HCT116 (cell line): ENCODE results near the gene TBX2. TPM values are rescaled to one million over a fixed set of nuclear protein-coding genes. Genes with fewer than 3 reads are reported as not detected.

Experiments
- ATAC-seq: fragments of 200-7000 bp; cut with Tn5 transposase; 2 replicates; pipeline ENCODE4 v1.9.1; 2020; ENCODE audit warnings: mild to moderate bottlenecking, moderate library complexity
- BruUV-seq: library from RNA; stranded (reverse); fragments of 400-500 nt; replicated peaks from 2 replicates; lab custom pipeline; 2021; lab: Mats Ljungman, UMichigan
- CTCF ChIA-PET: fragments of 300-600 bp; sonication (Branson Sonifier 250); formaldehyde crosslinking; loops from one replicate; lab custom pipeline; 2021; ENCODE audit warnings: antibody characterized with exemption; lab: Charles Lee
- POLR2A ChIA-PET: fragments of 300-600, 350-600 bp; sonication (Branson Sonifier 250); formaldehyde crosslinking; loops from one replicate; lab custom pipeline; 2021; ENCODE audit warnings: antibody characterized with exemption; lab: Charles Lee
- RAD21 ChIA-PET, 2 experiments: fragments of 300-600 bp; sonication (Branson Sonifier 250); formaldehyde crosslinking; loops; one replicate each; lab custom pipeline; 2023; ENCODE audit warnings: low total read pairs in 2 of 2; ENCODE audit not compliant: uncharacterized antibody in 2 of 2, unreplicated experiment in 2 of 2, low non-redundant PET in 1 of 2; lab: Charles Lee
- DNase-seq: peaks from one replicate; pipeline ENCODE4 v3.0.0-alpha.2; 2010; ENCODE audit warnings: low read depth, low spot score
- H2AFZ ChIP-seq: fragments of 200-600 bp; shearing (Covaris generic), sonication (generic); 2 replicates; pipeline ENCODE4 v1.6.1; 2017; ENCODE audit warnings: low read depth, mixed run types, mixed read lengths, antibody characterized with exemption, low read length; ENCODE audit not compliant: poor library complexity, severe bottlenecking
- H3K27ac ChIP-seq: 2 replicates; pipeline ENCODE4 v1.5.1; 2012; ENCODE audit warnings: low read depth, low read length
- H3K27me3 ChIP-seq: fragments of 200-600 bp; sonication (generic); 2 replicates; pipeline ENCODE4 v1.6.1; 2016; ENCODE audit warnings: mixed run types, low read length, mixed read lengths; ENCODE audit not compliant: insufficient read depth
- H3K36me3 ChIP-seq, 2 experiments: fragments of 200-500 bp in 1 of 2; fragments of 200-600 bp in 1 of 2; sonication (Bioruptor generic) in 1 of 2; sonication (generic) in 1 of 2; 2 replicates each; pipeline versions ENCODE4 v1.5.1 to v1.6.1; 2014 to 2016; ENCODE audit warnings: low read length in 2 of 2, inconsistent platforms in 1 of 2, mixed read lengths in 1 of 2, mixed run types in 1 of 2; ENCODE audit not compliant: insufficient read depth in 2 of 2, control insufficient read depth in 1 of 2
- H3K4me1 ChIP-seq, 2 experiments: fragments of 200-600 bp in 1 of 2; sonication (generic) in 1 of 2; 2 replicates each; pipeline versions ENCODE4 v1.5.1 to v1.6.1; 2012 to 2017; ENCODE audit warnings: low read length in 2 of 2, inconsistent platforms in 1 of 2, mild to moderate bottlenecking in 1 of 2, mixed read lengths in 1 of 2, mixed run types in 1 of 2, moderate library complexity in 1 of 2; ENCODE audit not compliant: insufficient read depth in 2 of 2, control insufficient read depth in 1 of 2
- H3K4me2 ChIP-seq: fragments of 200-600 bp; sonication (generic); 2 replicates; pipeline ENCODE4 v1.6.1; 2017; ENCODE audit warnings: mixed run types, low read length, mixed read lengths
- H3K4me3 ChIP-seq, 2 experiments: fragments of 200-600 bp in 1 of 2; sonication (generic) in 1 of 2; replicated peaks in 1 of 2; 2 replicates each; pipeline ENCODE4 v1.5.1; 2011 to 2016; ENCODE audit warnings: low read length in 2 of 2, control low read depth in 1 of 2, low read depth in 1 of 2, mild to moderate bottlenecking in 1 of 2, mixed read lengths in 1 of 2, mixed run types in 1 of 2
- H3K79me2 ChIP-seq: fragments of 200-600 bp; sonication (generic); 2 replicates; pipeline ENCODE4 v1.6.1; 2017; ENCODE audit warnings: mild to moderate bottlenecking, mixed run types, low read length, moderate library complexity, mixed read lengths; ENCODE audit not compliant: insufficient read depth
- H3K9ac ChIP-seq: fragments of 200-600 bp; sonication (generic); 2 replicates; pipeline ENCODE4 v1.6.1; 2016; ENCODE audit warnings: low read length, mixed read lengths
- H3K9me2 ChIP-seq: fragments of 200-600 bp; sonication (generic), shearing (Covaris generic); 2 replicates; pipeline ENCODE4 v1.6.1; 2017; ENCODE audit warnings: mixed run types, mild to moderate bottlenecking, moderate library complexity; ENCODE audit not compliant: insufficient read depth
- H3K9me3 ChIP-seq, 2 experiments: fragments of 200-500 bp in 1 of 2; fragments of 200-600 bp in 1 of 2; sonication (Bioruptor generic) in 1 of 2; sonication (generic) in 1 of 2; 2 replicates each; pipeline ENCODE4 v1.6.1; 2014 to 2017; ENCODE audit warnings: low read length in 2 of 2, mixed read lengths in 2 of 2, inconsistent platforms in 1 of 2, low read depth in 1 of 2, mild to moderate bottlenecking in 1 of 2, mixed run types in 1 of 2, moderate library complexity in 1 of 2; ENCODE audit not compliant: control insufficient read depth in 1 of 2, insufficient read depth in 1 of 2
- H4K20me1 ChIP-seq: fragments of 200-600 bp; sonication (generic), shearing (Covaris generic); 2 replicates; pipeline ENCODE4 v1.6.1; 2017; ENCODE audit warnings: mixed run types, mild to moderate bottlenecking, moderate library complexity; ENCODE audit not compliant: insufficient read depth
- ATF3 ChIP-seq: IDR thresholded peaks from 2 replicates; pipeline ENCODE4 v1.6.1; 2012
- CEBPB ChIP-seq: IDR thresholded peaks from 2 replicates; pipeline ENCODE4 v1.6.1; 2012; ENCODE audit warnings: low read depth
- CTCF ChIP-seq, 3 experiments: fragments of 200-600 bp in 1 of 3; sonication (generic) in 1 of 3; IDR thresholded peaks in 2 of 3; conservative IDR thresholded peaks in 1 of 3; 2 replicates each; pipeline ENCODE4 v1.5.1; 2012 to 2017; ENCODE audit warnings: low read depth in 2 of 3, low read length in 2 of 3, antibody characterized with exemption in 1 of 3, borderline replicate concordance in 1 of 3, control low read depth in 1 of 3, mild to moderate bottlenecking in 1 of 3, mixed read lengths in 1 of 3, mixed run types in 1 of 3, moderate library complexity in 1 of 3; ENCODE audit not compliant: insufficient read depth in 1 of 3
- ELF1 ChIP-seq: IDR thresholded peaks from 2 replicates; pipeline ENCODE4 v1.6.1; 2012; ENCODE audit warnings: low read depth, borderline replicate concordance
- JUND ChIP-seq: IDR thresholded peaks from 2 replicates; pipeline ENCODE4 v1.6.1; 2012
- POLR2A ChIP-seq: IDR thresholded peaks from 2 replicates; pipeline ENCODE4 v1.7.0; 2011; ENCODE audit warnings: borderline replicate concordance; ENCODE audit not compliant: insufficient read depth, insufficient read length; ENCODE audit errors: extremely low read depth
- POLR2AphosphoS5 ChIP-seq: IDR thresholded peaks from 2 replicates; pipeline ENCODE4 v1.6.1; 2011; ENCODE audit warnings: mild to moderate bottlenecking, low read depth, low read length, moderate library complexity
- SRF ChIP-seq: IDR thresholded peaks from 2 replicates; pipeline ENCODE4 v1.6.1; 2012; ENCODE audit warnings: low read depth
- TCF7L2 ChIP-seq: IDR thresholded peaks from 2 replicates; pipeline ENCODE4 v1.7.0; 2011; ENCODE audit warnings: borderline replicate concordance, inconsistent platforms; ENCODE audit not compliant: insufficient read depth, insufficient read length; ENCODE audit errors: extremely low read depth
- ZBTB33 ChIP-seq: IDR thresholded peaks from 2 replicates; pipeline ENCODE4 v1.6.1; 2011; ENCODE audit warnings: mild to moderate bottlenecking, low read length, moderate library complexity; ENCODE audit not compliant: insufficient replicate concordance; ENCODE audit errors: extremely low read depth
- ZFX ChIP-seq: fragments of 450-650 bp; IDR thresholded peaks from 2 replicates; pipeline ENCODE4 v1.6.1; 2017
- ZNF274 ChIP-seq: fragments of 200-500 bp; sonication (Bioruptor generic); IDR thresholded peaks from 2 replicates; pipeline ENCODE4 v1.6.1; 2014; ENCODE audit warnings: mild to moderate bottlenecking, low read depth, low read length, inconsistent platforms
- intact Hi-C: fragments of 100-400 bp; cut with micrococcal nuclease; formaldehyde crosslinking; loops from 2 replicates; pipeline ENCODE4 v1.10.0; 2022
- total RNA-seq: library from RNA; stranded (reverse); gene quantifications from one replicate; pipeline ENCODE4 v1.2.1, GENCODE V29; 2021; ENCODE audit not compliant: unreplicated experiment
- TF ChIP-seq, protein P1 (sequence below): IDR thresholded peaks from 2 replicates; pipeline ENCODE4 v1.6.1; 2012; ENCODE audit warnings: low read depth

The TBX2 gene
- total RNA-seq, 1 experiment from 2014 or later = 0.71 TPM

DNA sequence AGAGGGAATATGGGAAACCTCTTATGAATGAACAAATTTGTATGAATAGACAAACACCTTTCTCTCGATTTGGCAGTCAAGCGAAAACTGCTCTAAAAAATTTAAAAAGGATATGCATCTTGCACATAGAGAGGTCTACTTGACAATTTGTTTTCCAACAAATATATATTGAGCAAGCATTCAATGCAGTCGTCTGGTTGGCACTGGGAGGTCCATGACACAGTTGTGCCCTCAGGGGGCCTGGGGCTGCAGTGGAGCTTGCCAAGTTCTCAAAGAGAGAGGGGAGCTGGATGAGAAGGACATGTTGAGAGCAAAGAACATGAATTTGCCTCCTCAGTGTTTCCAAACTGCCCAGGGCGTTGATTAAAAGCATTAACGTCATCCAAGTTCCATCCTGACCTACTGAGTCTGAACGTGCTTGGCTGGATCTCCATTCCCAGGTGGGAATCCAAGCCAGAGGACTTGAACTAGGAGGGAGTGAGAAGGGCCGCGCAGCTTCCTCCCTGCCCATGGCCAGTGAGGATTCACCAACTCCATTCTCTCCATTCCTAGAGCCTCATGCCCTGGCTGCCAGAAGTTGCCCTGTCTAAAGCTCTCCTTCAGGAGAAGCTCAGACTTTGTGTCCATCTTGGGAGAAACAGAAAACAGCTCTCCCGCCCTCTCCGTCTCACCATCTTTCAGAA lies 24.5 kb downstream of the TBX2 start:
- Histone ChIP-seq H3K4me1 (peaks cover 35 to 40% of the 10 kb centered on the region in 2 experiments), H3K9me3 (peaks cover 0 to 6% of the 10 kb centered on the region in 2 experiments; a peak in 1 of 4 replicates), H3K27ac (peak overlapping the region; percentile 89; the same call in 1 of the 2 replicates), H3K9ac (no peak overlapping the region), H3K36me3 (no peaks in the 10 kb centered on the region), H3K79me2 (no peaks in the 10 kb centered on the region), H3K27me3 (no peaks in the 10 kb centered on the region), H3K4me3 (no peak overlapping the region), H2AFZ (no peak overlapping the region), H3K4me2 (no peak overlapping the region), H4K20me1 (no peaks in the 10 kb centered on the region), H3K9me2 (no peaks in the 10 kb centered on the region)
- BruUV-seq = no TSS peak
- ATAC-seq = no peak
- RAD21 ChIA-PET = interaction anchor here in 1 of 2 experiments (1.1 kb wide), 1 partner anchor 12 kb away, joined by 3 read pairs; no protein-coding TSS in a partner anchor
- TF ChIP-seq POLR2A (no peak), ZFX (no peak), ELF1 (no peak), ZBTB33 (no peak), TCF7L2 (no peak), CEBPB (no peak), JUND (no peak), POLR2AphosphoS5 (no peak), CTCF (IDR thresholded peaks at IDR 0.05 in 2 of 3, conservative IDR thresholded peaks at IDR 0.05 in 1 of 3; ENCODE audit: borderline replicate concordance in 1 of 3, insufficient read depth in 1 of 3, low read depth in 2 of 3, low read length in 2 of 3) (no peak), ZNF274 (no peak), ATF3 (no peak), SRF (no peak)
- TF ChIP-seq, protein P1, sequence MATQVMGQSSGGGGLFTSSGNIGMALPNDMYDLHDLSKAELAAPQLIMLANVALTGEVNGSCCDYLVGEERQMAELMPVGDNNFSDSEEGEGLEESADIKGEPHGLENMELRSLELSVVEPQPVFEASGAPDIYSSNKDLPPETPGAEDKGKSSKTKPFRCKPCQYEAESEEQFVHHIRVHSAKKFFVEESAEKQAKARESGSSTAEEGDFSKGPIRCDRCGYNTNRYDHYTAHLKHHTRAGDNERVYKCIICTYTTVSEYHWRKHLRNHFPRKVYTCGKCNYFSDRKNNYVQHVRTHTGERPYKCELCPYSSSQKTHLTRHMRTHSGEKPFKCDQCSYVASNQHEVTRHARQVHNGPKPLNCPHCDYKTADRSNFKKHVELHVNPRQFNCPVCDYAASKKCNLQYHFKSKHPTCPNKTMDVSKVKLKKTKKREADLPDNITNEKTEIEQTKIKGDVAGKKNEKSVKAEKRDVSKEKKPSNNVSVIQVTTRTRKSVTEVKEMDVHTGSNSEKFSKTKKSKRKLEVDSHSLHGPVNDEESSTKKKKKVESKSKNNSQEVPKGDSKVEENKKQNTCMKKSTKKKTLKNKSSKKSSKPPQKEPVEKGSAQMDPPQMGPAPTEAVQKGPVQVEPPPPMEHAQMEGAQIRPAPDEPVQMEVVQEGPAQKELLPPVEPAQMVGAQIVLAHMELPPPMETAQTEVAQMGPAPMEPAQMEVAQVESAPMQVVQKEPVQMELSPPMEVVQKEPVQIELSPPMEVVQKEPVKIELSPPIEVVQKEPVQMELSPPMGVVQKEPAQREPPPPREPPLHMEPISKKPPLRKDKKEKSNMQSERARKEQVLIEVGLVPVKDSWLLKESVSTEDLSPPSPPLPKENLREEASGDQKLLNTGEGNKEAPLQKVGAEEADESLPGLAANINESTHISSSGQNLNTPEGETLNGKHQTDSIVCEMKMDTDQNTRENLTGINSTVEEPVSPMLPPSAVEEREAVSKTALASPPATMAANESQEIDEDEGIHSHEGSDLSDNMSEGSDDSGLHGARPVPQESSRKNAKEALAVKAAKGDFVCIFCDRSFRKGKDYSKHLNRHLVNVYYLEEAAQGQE = no peak
- CTCF ChIA-PET = interaction anchor here (1.0 to 1.8 kb wide), 5 partner anchors 8 to 685 kb away, joined by 3 to 6 read pairs (median 4); no protein-coding TSS in a partner anchor
- POLR2A ChIA-PET = no interaction called here
- no peak for DNase-seq
- intact Hi-C loops = no loop called here
